A549 (cell line): ENCODE measurements around the gene PDZD4.

ENCODE experiments used
- CTCF ChIP-seq: fragments of >200 bp; sonication (Bioruptor Twin); formaldehyde crosslinking; IDR thresholded peaks from 3 replicates; pipeline ENCODE4 v1.5.1; 2016
- ELK1 ChIP-seq: fragments of 150-350 bp; IDR thresholded peaks from 2 replicates; pipeline ENCODE4 v1.6.1; 2014; ENCODE audit warnings: low read depth, mild to moderate bottlenecking, low read length
- JUN ChIP-seq, 2 experiments: fragments of >200 bp; sonication (Bioruptor Twin); formaldehyde crosslinking; IDR thresholded peaks; 2 replicates in 1 of 2; 3 replicates in 1 of 2; pipeline ENCODE4 v1.6.1; 2016 to 2017
- MAX ChIP-seq: IDR thresholded peaks from 2 replicates; pipeline ENCODE4 v1.6.1; 2012
- MYC ChIP-seq: IDR thresholded peaks from 2 replicates; pipeline ENCODE4 v1.6.1; 2012; ENCODE audit warnings: mild to moderate bottlenecking, inconsistent platforms, low read length, improper control_type of control experiment, borderline replicate concordance
- NPAS2 ChIP-seq: fragments of 250-450 bp; sonication (Bioruptor Pico); IDR thresholded peaks from 2 replicates; pipeline ENCODE4 v1.8.0; 2022; ENCODE audit warnings: mild to moderate bottlenecking, moderate library complexity, borderline replicate concordance
- PBX3 ChIP-seq: IDR thresholded peaks from 2 replicates; pipeline ENCODE4 v1.6.1; 2012
- RCOR1 ChIP-seq: fragments of 150-350 bp; IDR thresholded peaks from 2 replicates; pipeline ENCODE4 v1.6.1; 2014; ENCODE audit warnings: antibody characterized with exemption, low read length, low read depth
- SREBF2 ChIP-seq: fragments of 450-650 bp; IDR thresholded peaks from 2 replicates; pipeline ENCODE4 v1.6.1; 2014; ENCODE audit warnings: mild to moderate bottlenecking, moderate library complexity

DNA sequence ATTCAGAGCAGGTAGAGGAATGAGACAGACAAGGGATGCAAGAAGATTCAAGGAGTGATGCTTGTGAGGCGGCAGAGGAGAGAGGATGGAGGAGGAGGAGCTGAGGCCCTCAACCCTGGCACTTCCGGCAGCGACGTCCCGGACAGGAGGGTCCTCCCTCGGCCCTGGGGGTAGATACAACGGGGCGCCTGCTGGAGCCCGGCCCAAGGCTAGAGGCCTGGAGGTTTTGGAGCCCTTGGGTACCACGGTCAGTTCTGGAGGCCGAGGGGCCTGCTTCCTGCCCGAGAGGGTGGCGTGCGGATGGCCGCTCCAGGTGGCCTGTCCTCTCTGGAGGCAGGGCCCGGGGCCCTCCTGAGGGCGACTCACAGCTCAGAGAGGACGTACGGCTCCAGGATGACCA, 22.4 kb downstream of the PDZD4 start:
- TF ChIP-seq SREBF2 (no peak), RCOR1 (no peak), ELK1 (no peak), MAX (no peak), CTCF (no peak), MYC (no peak), JUN (IDR thresholded peaks at IDR 0.05) (no peak), NPAS2 (no peak), PBX3 (no peak)
